ENCODE measurements around the gene AZU1.
"Not testable (repeated sequence)": the region's sequence is repeated elsewhere in the genome, so short reads cannot be mapped to it uniquely, and the experiment has no call there.

AZU1 gene

GRCh38 chr19:829129-829758 lies 1.6 kb downstream of the AZU1 start:
- no peak for DNase-seq (ENCODE audit: low read depth in 2 of 2)

- no peak for DNase-seq (ENCODE audit: low read depth in 2 of 2)
These were observed 4.1 kb downstream of the AZU1 start for GRCh38 chr19:831407-832369.

- DNase-seq (ENCODE audit: low read depth in 2 of 2), result no peak
These were observed 6.6 kb downstream of the AZU1 start for GRCh38 chr19:834216-834615.

- no peak for DNase-seq (ENCODE audit: low read depth in 2 of 2)
These were observed 7.7 kb downstream of the AZU1 start for GRCh38 chr19:835210-835810.

GRCh38 chr19:840519-841206 lies 13.0 kb downstream of the AZU1 start, which contains the start of gene PRTN3:
Gene PRTN3 (plus strand): TSS chr19:840999. CDS start chr19:841009, 10 bp downstream.
- no peak for DNase-seq (ENCODE audit: low read depth in 2 of 2)

- not testable (repeated sequence) for DNase-seq (ENCODE audit: low read depth in 2 of 2)
These were observed 15.2 kb downstream of the AZU1 start for GRCh38 chr19:842802-843179.

GRCh38 chr19:843180-843835 lies 15.7 kb downstream of the AZU1 start:
- no peak for DNase-seq (ENCODE audit: low read depth in 2 of 2)

- no peak for DNase-seq (ENCODE audit: low read depth in 2 of 2)
These were observed 16.4 kb downstream of the AZU1 start for GRCh38 chr19:843836-844545.

GRCh38 chr19:844546-844971 lies 16.9 kb downstream of the AZU1 start:
- no peak for DNase-seq (ENCODE audit: low read depth in 2 of 2)

- no peak for DNase-seq (ENCODE audit: low read depth in 2 of 2)
These were observed 18.3 kb downstream of the AZU1 start for GRCh38 chr19:845707-846521.

GRCh38 chr19:848386-848921 lies 20.8 kb downstream of the AZU1 start:
- DNase-seq (ENCODE audit: low read depth in 2 of 2), result no peak

GRCh38 chr19:849195-849594 lies 21.6 kb downstream of the AZU1 start:
- not testable (repeated sequence) for DNase-seq (ENCODE audit: low read depth in 2 of 2)

GRCh38 chr19:850221-850978 lies 22.8 kb downstream of the AZU1 start:
- DNase-seq (ENCODE audit: low read depth in 2 of 2), result no peak

GRCh38 chr19:850979-851335 lies 23.3 kb downstream of the AZU1 start:
- DNase-seq (ENCODE audit: low read depth in 2 of 2), result no peak

GRCh38 chr19:852136-853013 lies 24.7 kb downstream of the AZU1 start, which contains the start of gene ELANE:
Gene ELANE (plus strand): TSS chr19:852303. CDS start chr19:852329, 26 bp downstream.
- DNase-seq (ENCODE audit: low read depth in 2 of 2), result no peak

GRCh38 chr19:853014-853585 lies 25.5 kb downstream of the AZU1 start:
- no peak for DNase-seq (ENCODE audit: low read depth in 2 of 2)

GRCh38 chr19:853614-854220 lies 26.1 kb downstream of the AZU1 start:
- not testable (repeated sequence) for DNase-seq (ENCODE audit: low read depth in 2 of 2)
